Measurements from ENCODE around the gene ATP2B2. TPM values are rescaled to one million over a fixed set of nuclear protein-coding genes. Genes with fewer than 3 reads are reported as not detected.

Gene ATP2B2
- total and polyA plus RNA-seq, 2 donors (not counting 1 experiment from before 2014, with no cell fraction given) = not detected

DNA sequence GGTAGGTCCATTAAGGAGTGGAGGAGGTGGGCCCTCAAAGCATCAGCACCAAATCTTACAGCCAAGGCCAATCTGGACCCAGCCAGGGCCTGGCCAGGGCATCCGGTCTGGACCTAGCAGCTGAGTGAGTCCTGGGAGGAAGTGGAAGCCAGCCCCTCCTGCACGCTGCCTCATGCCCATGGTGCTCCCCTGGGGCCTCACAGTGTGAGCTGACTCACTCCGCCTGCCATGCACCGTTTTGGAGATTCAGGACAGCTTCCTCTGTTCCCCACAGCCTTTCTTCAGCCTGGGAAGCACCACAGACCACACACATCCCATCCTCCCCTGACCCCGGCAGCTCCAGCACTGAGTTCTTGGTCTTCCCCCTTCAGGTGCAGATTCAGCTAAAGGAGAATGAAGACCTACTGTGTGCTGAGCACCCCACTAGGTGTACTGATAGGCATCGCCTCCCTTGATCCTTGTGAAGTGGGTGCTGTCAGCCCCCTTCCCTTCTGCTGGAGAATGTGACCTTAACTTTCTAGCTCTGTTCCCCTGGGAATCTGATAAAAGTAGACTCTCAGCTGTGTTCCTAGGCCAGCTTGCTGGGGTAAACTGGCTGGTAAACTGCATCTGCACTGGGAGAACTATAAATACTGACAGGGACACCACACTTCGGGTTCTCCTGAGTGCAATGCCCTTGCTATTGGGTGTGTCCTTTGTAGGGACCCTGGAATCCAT is 147.6 kb downstream of the ATP2B2 start:
- H3K27ac ChIP-seq (ENCODE audit: low read length in 2 of 2) = no peak overlapping the region
- ChIA-PET POLR2A (interaction anchor here (0.5 to 1.1 kb wide), 2 partner anchors 13 to 75 kb away, joined by 3 to 5 read pairs; no protein-coding TSS in a partner anchor), CTCF (interaction anchor here (1.4 to 2.0 kb wide), 2 partner anchors 14 to 381 kb away, joined by 5 to 7 read pairs; no protein-coding TSS in a partner anchor)
- H3K4me3 ChIP-seq (ENCODE audit: control extremely low read depth in 1 of 5, extremely low read depth in 1 of 5, insufficient read depth in 1 of 5, low read depth in 2 of 5, low read length in 4 of 5) = no peak overlapping the region
- H3K9ac ChIP-seq (ENCODE audit: low read length) = no peak overlapping the region
- H3K9me3 ChIP-seq (ENCODE audit: control extremely low read depth in 1 of 3, control insufficient read depth in 2 of 3, insufficient read depth in 1 of 3, low read length in 2 of 3) = peaks cover 0 to 3% (median 0%) of the 10 kb centered on the region in 3 donors
- H3K27me3 ChIP-seq (replicated peaks in 1 of 4; ENCODE audit: control extremely low read depth in 1 of 4, control insufficient read depth in 3 of 4, insufficient read depth in 4 of 4, low read length in 3 of 4) = peaks cover 0 to 4% (median 0%) of the 10 kb centered on the region in 4 experiments
- H3K27ac Mint-ChIP-seq = peak overlapping the region; percentile 59
- H3K4me3 Mint-ChIP-seq = no peak overlapping the region
- no peaks in the 10 kb centered on the region for H3K79me2 ChIP-seq (ENCODE audit: control insufficient read depth, insufficient read depth, low read length)
- intact Hi-C loops (cut with micrococcal nuclease) = loop anchor here (5.0 kb wide), 1 partner anchor 35 kb away; no protein-coding TSS in a partner anchor
- no peaks in the 10 kb centered on the region for H3K36me3 ChIP-seq (replicated peaks in 1 of 2; ENCODE audit: control extremely low read depth in 1 of 2, control insufficient read depth in 1 of 2, extremely low read depth in 1 of 2, insufficient read depth in 2 of 2, low read length in 1 of 2)
- H3K27me3 Mint-ChIP-seq = peaks cover 5% of the 10 kb centered on the region
- H2AFZ ChIP-seq (ENCODE audit: insufficient read depth, low read depth, low read length, poor library complexity, severe bottlenecking) = no peak overlapping the region
- WGBS (ENCODE audit: insufficient coverage) = 19% methylated on average over 7 of the region's 7 CpGs
- TF ChIP-seq EZH2 (IDR thresholded peaks at IDR 0.05; ENCODE audit: borderline replicate concordance, insufficient read depth, low read depth, low read length, poor library complexity, severe bottlenecking) = no peak
- TF ChIP-seq, protein P1, sequence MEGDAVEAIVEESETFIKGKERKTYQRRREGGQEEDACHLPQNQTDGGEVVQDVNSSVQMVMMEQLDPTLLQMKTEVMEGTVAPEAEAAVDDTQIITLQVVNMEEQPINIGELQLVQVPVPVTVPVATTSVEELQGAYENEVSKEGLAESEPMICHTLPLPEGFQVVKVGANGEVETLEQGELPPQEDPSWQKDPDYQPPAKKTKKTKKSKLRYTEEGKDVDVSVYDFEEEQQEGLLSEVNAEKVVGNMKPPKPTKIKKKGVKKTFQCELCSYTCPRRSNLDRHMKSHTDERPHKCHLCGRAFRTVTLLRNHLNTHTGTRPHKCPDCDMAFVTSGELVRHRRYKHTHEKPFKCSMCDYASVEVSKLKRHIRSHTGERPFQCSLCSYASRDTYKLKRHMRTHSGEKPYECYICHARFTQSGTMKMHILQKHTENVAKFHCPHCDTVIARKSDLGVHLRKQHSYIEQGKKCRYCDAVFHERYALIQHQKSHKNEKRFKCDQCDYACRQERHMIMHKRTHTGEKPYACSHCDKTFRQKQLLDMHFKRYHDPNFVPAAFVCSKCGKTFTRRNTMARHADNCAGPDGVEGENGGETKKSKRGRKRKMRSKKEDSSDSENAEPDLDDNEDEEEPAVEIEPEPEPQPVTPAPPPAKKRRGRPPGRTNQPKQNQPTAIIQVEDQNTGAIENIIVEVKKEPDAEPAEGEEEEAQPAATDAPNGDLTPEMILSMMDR (IDR thresholded peaks at IDR 0.05) = no peak
- H3K9me3 Mint-ChIP-seq (ENCODE audit: insufficient read depth) = no peaks in the 10 kb centered on the region
- peaks cover 52% of the 10 kb centered on the region for H3K4me1 Mint-ChIP-seq
- H3K4me1 ChIP-seq (ENCODE audit: control insufficient read depth in 2 of 2, insufficient read depth in 2 of 2, low read length in 2 of 2) = peaks cover 15 to 35% of the 10 kb centered on the region in 2 donors
- H4K20me1 ChIP-seq (ENCODE audit: control insufficient read depth, insufficient read depth, low read length, poor library complexity, severe bottlenecking) = no peaks in the 10 kb centered on the region
- ATAC-seq (ENCODE audit: low read depth) (peak; percentile 91), DNase-seq (no peak)
- peak overlapping the region; percentile 7 for H3K4me2 ChIP-seq (replicated peaks; ENCODE audit: low read depth, low read length, poor library complexity, severe bottlenecking)

DNA sequence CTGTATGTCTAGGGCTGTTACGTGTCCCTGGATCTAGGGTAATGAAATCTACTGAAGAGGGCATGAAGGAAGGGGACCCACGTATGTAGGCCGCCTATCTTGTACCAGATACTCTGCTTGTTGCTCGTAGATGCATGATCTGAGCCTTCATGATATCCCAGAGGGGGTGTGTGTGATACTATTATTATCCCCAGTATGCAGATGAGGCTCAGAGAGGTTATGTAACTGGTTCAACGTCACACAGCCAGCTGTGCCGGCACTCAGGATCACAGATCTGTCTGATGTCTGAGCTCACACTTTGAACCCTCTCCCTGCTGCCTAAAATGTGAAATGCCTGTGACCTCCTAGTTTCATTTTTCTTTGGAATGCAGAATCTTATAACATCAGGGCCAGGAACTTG is 148.3 kb downstream of the ATP2B2 start:
- DNase-seq (no peak), ATAC-seq (ENCODE audit: low read depth) (no peak)
- ChIA-PET POLR2A (interaction anchor here (1.1 kb wide), 1 partner anchor 14 kb away, joined by 5 read pairs; no protein-coding TSS in a partner anchor), CTCF (interaction anchor here (0.7 to 2.0 kb wide), 3 partner anchors 13 to 381 kb away, joined by 3 to 7 read pairs (median 5); no protein-coding TSS in a partner anchor)
- no peak overlapping the region for H3K9ac ChIP-seq (ENCODE audit: low read length)
- H3K27ac ChIP-seq (ENCODE audit: low read length in 2 of 2) = no peak overlapping the region
- H3K27me3 Mint-ChIP-seq = peaks cover 5% of the 10 kb centered on the region
- H2AFZ ChIP-seq (ENCODE audit: insufficient read depth, low read depth, low read length, poor library complexity, severe bottlenecking) = no peak overlapping the region
- H3K9me3 ChIP-seq (ENCODE audit: control extremely low read depth in 1 of 3, control insufficient read depth in 2 of 3, insufficient read depth in 1 of 3, low read length in 2 of 3) = peaks cover 0 to 3% (median 0%) of the 10 kb centered on the region in 3 donors
- peaks cover 0 to 4% (median 0%) of the 10 kb centered on the region in 4 experiments for H3K27me3 ChIP-seq (replicated peaks in 1 of 4; ENCODE audit: control extremely low read depth in 1 of 4, control insufficient read depth in 3 of 4, insufficient read depth in 4 of 4, low read length in 3 of 4)
- TF ChIP-seq, protein P1 (IDR thresholded peaks at IDR 0.05) = no peak
- TF ChIP-seq EZH2 (IDR thresholded peaks at IDR 0.05; ENCODE audit: borderline replicate concordance, insufficient read depth, low read depth, low read length, poor library complexity, severe bottlenecking) = no peak
- H3K9me3 Mint-ChIP-seq (ENCODE audit: insufficient read depth) = no peaks in the 10 kb centered on the region
- H3K4me1 Mint-ChIP-seq = peaks cover 59% of the 10 kb centered on the region
- no peaks in the 10 kb centered on the region for H4K20me1 ChIP-seq (ENCODE audit: control insufficient read depth, insufficient read depth, low read length, poor library complexity, severe bottlenecking)
- H3K4me1 ChIP-seq (ENCODE audit: control insufficient read depth in 2 of 2, insufficient read depth in 2 of 2, low read length in 2 of 2) = peaks cover 19 to 41% of the 10 kb centered on the region in 2 donors
- peak overlapping the region; percentile 59 for H3K27ac Mint-ChIP-seq
- no peak overlapping the region for H3K4me3 ChIP-seq (ENCODE audit: control extremely low read depth in 1 of 5, extremely low read depth in 1 of 5, insufficient read depth in 1 of 5, low read depth in 2 of 5, low read length in 4 of 5)
- no peaks in the 10 kb centered on the region for H3K36me3 ChIP-seq (replicated peaks in 1 of 2; ENCODE audit: control extremely low read depth in 1 of 2, control insufficient read depth in 1 of 2, extremely low read depth in 1 of 2, insufficient read depth in 2 of 2, low read length in 1 of 2)
- no peaks in the 10 kb centered on the region for H3K79me2 ChIP-seq (ENCODE audit: control insufficient read depth, insufficient read depth, low read length)
- intact Hi-C loops (cut with micrococcal nuclease) = loop anchor here (5.0 kb wide), 1 partner anchor 35 kb away; no protein-coding TSS in a partner anchor
- no peak overlapping the region for H3K4me3 Mint-ChIP-seq
- H3K4me2 ChIP-seq (replicated peaks; ENCODE audit: low read depth, low read length, poor library complexity, severe bottlenecking) = no peak overlapping the region
- 90% methylated on average over 3 of the region's 6 CpGs for WGBS (ENCODE audit: insufficient coverage)

Data from B cell (primary cell).